Karpas-422 (cell line): ENCODE data around the gene DBH. TPM values are rescaled to one million over a fixed set of nuclear protein-coding genes. Genes with fewer than 3 reads are reported as not detected.

ENCODE experiments used
- DNase-seq: peaks from one replicate; pipeline ENCODE4 v3.0.0-alpha.2; 2015
- H2AFZ ChIP-seq: fragments of 200-600 bp; sonication (generic); 2 replicates; pipeline ENCODE4 v1.6.1; 2014; ENCODE audit warnings: antibody characterized with exemption, low read length, mixed read lengths
- H3K27ac ChIP-seq: fragments of 200-600 bp; sonication (generic); 2 replicates; pipeline ENCODE4 v1.5.1; 2014; ENCODE audit warnings: mild to moderate bottlenecking, low read length, moderate library complexity
- H3K27me3 ChIP-seq: fragments of 200-600 bp; sonication (generic); 2 replicates; pipeline ENCODE4 v1.6.1; 2014; ENCODE audit warnings: low read length, mixed read lengths
- H3K36me3 ChIP-seq: fragments of 200-600 bp; sonication (generic); 2 replicates; pipeline ENCODE4 v1.6.1; 2014; ENCODE audit warnings: low read length, mixed read lengths; ENCODE audit not compliant: insufficient read depth
- H3K4me1 ChIP-seq: fragments of 200-600 bp; sonication (generic); 2 replicates; pipeline ENCODE4 v1.6.1; 2014; ENCODE audit warnings: mild to moderate bottlenecking, low read length, mixed read lengths
- H3K4me2 ChIP-seq: fragments of 200-600 bp; sonication (generic); 2 replicates; pipeline ENCODE4 v1.6.1; 2014; ENCODE audit warnings: low read length, low read depth, mild to moderate bottlenecking; ENCODE audit not compliant: poor library complexity, severe bottlenecking
- H3K4me3 ChIP-seq: fragments of 200-600 bp; sonication (generic); 2 replicates; pipeline ENCODE4 v1.5.1; 2014; ENCODE audit warnings: mild to moderate bottlenecking, antibody characterized with exemption, low read length, mixed read lengths
- H3K79me2 ChIP-seq: fragments of 200-600 bp; sonication (generic); 2 replicates; pipeline ENCODE4 v1.6.1; 2014; ENCODE audit warnings: mild to moderate bottlenecking, low read length, mixed read lengths
- H3K9ac ChIP-seq: fragments of 200-600 bp; sonication (generic); 2 replicates; pipeline ENCODE4 v1.6.0; 2014; ENCODE audit warnings: low read length
- H3K9me2 ChIP-seq: fragments of 200-600 bp; sonication (generic), shearing (Covaris generic); replicated peaks from 2 replicates; pipeline ENCODE4 v1.6.0; 2014; ENCODE audit warnings: mild to moderate bottlenecking, low read length, moderate library complexity; ENCODE audit not compliant: insufficient read depth
- H3K9me3 ChIP-seq: fragments of 300-700, 200-600 bp; sonication (generic); 2 replicates; pipeline ENCODE4 v1.6.1; 2014; ENCODE audit warnings: low read length, mixed read lengths
- H4K20me1 ChIP-seq: fragments of 200-600 bp; sonication (generic); 2 replicates; pipeline ENCODE4 v1.6.1; 2014; ENCODE audit warnings: mild to moderate bottlenecking, antibody characterized with exemption, low read length, low read depth; ENCODE audit not compliant: insufficient read depth
- total RNA-seq: library from RNA; depleted of rRNA; stranded (reverse); fragments of >200 nt; shearing (Covaris generic); gene quantifications from 2 replicates; pipeline ENCODE4 v1.2.3, GENCODE V29; 2014; ENCODE audit warnings: low replicate concordance

The DBH gene
- total RNA-seq, 1 experiment from 2014 or later, result not detected

- Histone ChIP-seq H3K9me3 (no peaks in the 10 kb centered on the region), H3K9me2 (no peaks in the 10 kb centered on the region), H3K9ac (no peak overlapping the region), H3K4me2 (no peak overlapping the region), H3K79me2 (no peaks in the 10 kb centered on the region), H3K4me1 (no peaks in the 10 kb centered on the region), H3K36me3 (no peaks in the 10 kb centered on the region), H3K4me3 (no peak overlapping the region), H2AFZ (no peak overlapping the region), H4K20me1 (0 out of 2 replicates have a peak, but pooled peaks cover 2% of the 10 kb centered on the region), H3K27me3 (no peaks in the 10 kb centered on the region), H3K27ac (no peak overlapping the region)
- no peak for DNase-seq
Measured at GRCh38 chr9:133645021-133645765, 9.0 kb downstream of the DBH start.

GRCh38 chr9:133647148-133647547 lies 11.0 kb downstream of the DBH start:
- Histone ChIP-seq H4K20me1 (no peaks in the 10 kb centered on the region), H3K4me2 (no peak overlapping the region), H2AFZ (no peak overlapping the region), H3K4me1 (no peaks in the 10 kb centered on the region), H3K27ac (no peak overlapping the region), H3K79me2 (no peaks in the 10 kb centered on the region), H3K9ac (no peak overlapping the region), H3K36me3 (no peaks in the 10 kb centered on the region), H3K9me3 (no peaks in the 10 kb centered on the region), H3K9me2 (no peaks in the 10 kb centered on the region), H3K4me3 (no peak overlapping the region), H3K27me3 (no peaks in the 10 kb centered on the region)
- no peak for DNase-seq

GRCh38 chr9:133647765-133648469 lies 11.8 kb downstream of the DBH start:
- Histone ChIP-seq H2AFZ (no peak overlapping the region), H3K4me1 (no peaks in the 10 kb centered on the region), H3K9me3 (no peaks in the 10 kb centered on the region), H3K4me3 (no peak overlapping the region), H3K27ac (no peak overlapping the region), H3K9ac (no peak overlapping the region), H3K79me2 (no peaks in the 10 kb centered on the region), H4K20me1 (no peaks in the 10 kb centered on the region), H3K9me2 (no peaks in the 10 kb centered on the region), H3K36me3 (no peaks in the 10 kb centered on the region), H3K27me3 (no peaks in the 10 kb centered on the region), H3K4me2 (no peak overlapping the region)
- no peak for DNase-seq

- Histone ChIP-seq H3K27ac (no peak overlapping the region), H3K9ac (no peak overlapping the region), H3K36me3 (no peaks in the 10 kb centered on the region), H2AFZ (no peak overlapping the region), H3K4me1 (no peaks in the 10 kb centered on the region), H4K20me1 (no peaks in the 10 kb centered on the region), H3K4me2 (no peak overlapping the region), H3K9me3 (no peaks in the 10 kb centered on the region), H3K9me2 (no peaks in the 10 kb centered on the region), H3K27me3 (no peaks in the 10 kb centered on the region), H3K4me3 (no peak overlapping the region), H3K79me2 (no peaks in the 10 kb centered on the region)
- DNase-seq, result no peak
Measured at GRCh38 chr9:133649194-133649593, 13.0 kb downstream of the DBH start.

GRCh38 chr9:133650026-133650425 lies 13.9 kb downstream of the DBH start:
- Histone ChIP-seq H3K9me3 (no peaks in the 10 kb centered on the region), H3K27ac (no peak overlapping the region)
- DNase-seq, result no peak

GRCh38 chr9:133653638-133654037 lies 17.5 kb downstream of the DBH start:
- Histone ChIP-seq H3K27me3 (no peaks in the 10 kb centered on the region), H3K9me2 (no peaks in the 10 kb centered on the region), H3K79me2 (no peaks in the 10 kb centered on the region), H3K4me3 (no peak overlapping the region), H3K4me1 (no peaks in the 10 kb centered on the region), H3K4me2 (no peak overlapping the region), H3K9ac (no peak overlapping the region), H3K27ac (no peak overlapping the region), H4K20me1 (no peaks in the 10 kb centered on the region), H2AFZ (no peak overlapping the region), H3K36me3 (no peaks in the 10 kb centered on the region), H3K9me3 (no peaks in the 10 kb centered on the region)
- DNase-seq, result no peak

More at GRCh38 chr9:133650026-133650425, 13.9 kb downstream of the DBH start:
- H3K27me3 ChIP-seq, result no peaks in the 10 kb centered on the region
- H3K36me3 ChIP-seq, result no peaks in the 10 kb centered on the region
- no peaks in the 10 kb centered on the region for H3K4me1 ChIP-seq
- H4K20me1 ChIP-seq, result no peaks in the 10 kb centered on the region
- H3K4me2 ChIP-seq, result no peak overlapping the region
- no peaks in the 10 kb centered on the region for H3K9me2 ChIP-seq
- no peak overlapping the region for H3K4me3 ChIP-seq
- H3K79me2 ChIP-seq, result no peaks in the 10 kb centered on the region
- H3K9ac ChIP-seq, result no peak overlapping the region
- no peak overlapping the region for H2AFZ ChIP-seq

- H3K4me2 ChIP-seq, result no peak overlapping the region
- no peaks in the 10 kb centered on the region for H4K20me1 ChIP-seq
- DNase-seq, result no peak
- H2AFZ ChIP-seq, result no peak overlapping the region
- H3K9ac ChIP-seq, result no peak overlapping the region
- H3K27ac ChIP-seq, result no peak overlapping the region
- H3K4me3 ChIP-seq, result no peak overlapping the region
- H3K36me3 ChIP-seq, result no peaks in the 10 kb centered on the region
- H3K9me3 ChIP-seq, result no peaks in the 10 kb centered on the region
- no peaks in the 10 kb centered on the region for H3K9me2 ChIP-seq
- H3K79me2 ChIP-seq, result no peaks in the 10 kb centered on the region
- H3K4me1 ChIP-seq, result no peaks in the 10 kb centered on the region
- H3K27me3 ChIP-seq, result no peaks in the 10 kb centered on the region
Measured at GRCh38 chr9:133654736-133655657, 18.8 kb downstream of the DBH start.

GRCh38 chr9:133655701-133656100 lies 19.5 kb downstream of the DBH start:
- no peaks in the 10 kb centered on the region for H3K27me3 ChIP-seq
- H3K4me3 ChIP-seq, result no peak overlapping the region
- H3K4me1 ChIP-seq, result no peaks in the 10 kb centered on the region

More at GRCh38 chr9:133655701-133656100, 19.5 kb downstream of the DBH start:
- Histone ChIP-seq H2AFZ (no peak overlapping the region), H3K9ac (no peak overlapping the region), H3K27ac (no peak overlapping the region), H3K4me2 (no peak overlapping the region), H4K20me1 (no peaks in the 10 kb centered on the region), H3K79me2 (no peaks in the 10 kb centered on the region), H3K36me3 (no peaks in the 10 kb centered on the region), H3K9me3 (no peaks in the 10 kb centered on the region), H3K9me2 (no peaks in the 10 kb centered on the region)
- DNase-seq, result no peak
